ENCODE data around the gene ASTN2.

DNA sequence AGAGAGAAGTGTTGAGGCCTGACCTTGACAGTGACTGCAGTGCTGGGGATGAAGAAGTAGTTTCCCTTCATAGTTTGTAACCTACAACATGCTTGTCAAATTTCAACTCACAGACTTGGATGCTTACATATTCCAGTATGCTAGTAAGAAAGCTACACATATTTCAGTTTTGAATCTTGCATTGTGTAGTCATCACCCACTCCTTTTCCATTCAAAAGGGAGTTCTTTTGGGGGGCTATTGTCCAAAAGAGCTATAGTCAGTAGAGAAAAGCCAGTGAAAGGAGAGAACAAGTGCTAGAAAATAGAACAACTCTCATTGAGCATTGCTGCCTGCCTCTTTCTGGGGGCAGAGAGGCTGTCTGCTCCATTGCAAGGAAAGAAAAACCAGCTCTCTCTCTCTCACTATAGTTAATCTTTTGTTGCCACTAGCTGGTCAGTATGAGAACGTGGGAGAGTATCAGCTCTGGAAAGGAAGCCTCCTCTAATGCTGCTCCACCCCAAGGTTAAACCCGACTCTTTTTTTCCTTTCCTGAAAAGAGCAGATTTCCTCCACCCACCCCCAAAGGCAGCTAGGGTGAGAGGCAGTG lies 7.3 kb downstream of the ASTN2 start:
- TF ChIP-seq, protein P1, sequence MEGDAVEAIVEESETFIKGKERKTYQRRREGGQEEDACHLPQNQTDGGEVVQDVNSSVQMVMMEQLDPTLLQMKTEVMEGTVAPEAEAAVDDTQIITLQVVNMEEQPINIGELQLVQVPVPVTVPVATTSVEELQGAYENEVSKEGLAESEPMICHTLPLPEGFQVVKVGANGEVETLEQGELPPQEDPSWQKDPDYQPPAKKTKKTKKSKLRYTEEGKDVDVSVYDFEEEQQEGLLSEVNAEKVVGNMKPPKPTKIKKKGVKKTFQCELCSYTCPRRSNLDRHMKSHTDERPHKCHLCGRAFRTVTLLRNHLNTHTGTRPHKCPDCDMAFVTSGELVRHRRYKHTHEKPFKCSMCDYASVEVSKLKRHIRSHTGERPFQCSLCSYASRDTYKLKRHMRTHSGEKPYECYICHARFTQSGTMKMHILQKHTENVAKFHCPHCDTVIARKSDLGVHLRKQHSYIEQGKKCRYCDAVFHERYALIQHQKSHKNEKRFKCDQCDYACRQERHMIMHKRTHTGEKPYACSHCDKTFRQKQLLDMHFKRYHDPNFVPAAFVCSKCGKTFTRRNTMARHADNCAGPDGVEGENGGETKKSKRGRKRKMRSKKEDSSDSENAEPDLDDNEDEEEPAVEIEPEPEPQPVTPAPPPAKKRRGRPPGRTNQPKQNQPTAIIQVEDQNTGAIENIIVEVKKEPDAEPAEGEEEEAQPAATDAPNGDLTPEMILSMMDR (IDR thresholded peaks at IDR 0.05), result no peak
- TF ChIP-seq POLR2AphosphoS5 (IDR thresholded peaks at IDR 0.05), result no peak
- no peak for TF ChIP-seq POLR2A (IDR thresholded peaks at IDR 0.05)
- no peak for TF ChIP-seq EP300 (IDR thresholded peaks at IDR 0.05; ENCODE audit: low read depth)

Measured in transverse colon (tissue), 4 donors.